HUES48 (cell line): ENCODE data around the gene PPP1R14C.
"Not testable (repeated sequence)": the region's sequence is repeated elsewhere in the genome, so short reads cannot be mapped to it uniquely, and the experiment has no call there.

Source experiments
- H3K27ac ChIP-seq: one replicate; pipeline ENCODE4 v1.7.0; 2013; ENCODE audit warnings: low read depth, low read length, inconsistent platforms
- H3K27me3 ChIP-seq: 2 replicates; pipeline ENCODE4 v1.6.1; 2013; ENCODE audit warnings: mild to moderate bottlenecking, low read length; ENCODE audit not compliant: control insufficient read depth, insufficient read depth
- H3K36me3 ChIP-seq: 2 replicates; pipeline ENCODE4 v1.6.1; 2013; ENCODE audit warnings: low read length; ENCODE audit not compliant: control insufficient read depth, insufficient read depth
- H3K4me1 ChIP-seq: 2 replicates; pipeline ENCODE4 v1.6.1; 2013; ENCODE audit warnings: mild to moderate bottlenecking, low read length; ENCODE audit not compliant: control insufficient read depth, insufficient read depth
- H3K4me3 ChIP-seq: 2 replicates; pipeline ENCODE4 v1.5.1; 2013; ENCODE audit warnings: mild to moderate bottlenecking, low read depth, low read length
- H3K9ac ChIP-seq: 2 replicates; pipeline ENCODE4 v1.6.1; 2013; ENCODE audit warnings: mild to moderate bottlenecking, low read depth, low read length, moderate library complexity
- H3K9me3 ChIP-seq: 2 replicates; pipeline ENCODE4 v1.6.1; 2013; ENCODE audit warnings: low read length; ENCODE audit not compliant: control insufficient read depth, insufficient read depth

PPP1R14C gene

GRCh38 chr6:150238336-150238741, 95.5 kb downstream of the PPP1R14C start:
- no peaks in the 10 kb centered on the region for H3K36me3 ChIP-seq
- no peaks in the 10 kb centered on the region for H3K4me1 ChIP-seq
- no peak overlapping the region for H3K4me3 ChIP-seq
- no peaks in the 10 kb centered on the region for H3K27me3 ChIP-seq
- no peaks in the 10 kb centered on the region for H3K9me3 ChIP-seq
- no peak overlapping the region for H3K9ac ChIP-seq
- no peak overlapping the region for H3K27ac ChIP-seq

- H3K36me3 ChIP-seq = no peaks in the 10 kb centered on the region
- no peak overlapping the region for H3K4me3 ChIP-seq
- H3K9me3 ChIP-seq = no peaks in the 10 kb centered on the region
- no peaks in the 10 kb centered on the region for H3K27me3 ChIP-seq
- H3K4me1 ChIP-seq = no peaks in the 10 kb centered on the region
- H3K27ac ChIP-seq = no peak overlapping the region
- H3K9ac ChIP-seq = no peak overlapping the region
Measured at GRCh38 chr6:150238846-150239407, 96.1 kb downstream of the PPP1R14C start.

GRCh38 chr6:150241756-150242155, 98.9 kb downstream of the PPP1R14C start:
- H3K36me3 ChIP-seq, H3K9ac ChIP-seq, H3K4me1 ChIP-seq, H3K4me3 ChIP-seq, H3K9me3 ChIP-seq, H3K27me3 ChIP-seq, H3K27ac ChIP-seq: not testable (repeated sequence)

GRCh38 chr6:150243620-150244314, 100.9 kb downstream of the PPP1R14C start:
- Histone ChIP-seq H3K36me3 (no peaks in the 10 kb centered on the region), H3K27me3 (no peaks in the 10 kb centered on the region), H3K9me3 (peaks cover 4% of the 10 kb centered on the region; the same call in 1 of the 2 replicates), H3K27ac (no peak overlapping the region), H3K4me1 (no peaks in the 10 kb centered on the region), H3K4me3 (no peak overlapping the region), H3K9ac (no peak overlapping the region)

GRCh38 chr6:150245148-150245935, 102.5 kb downstream of the PPP1R14C start:
- Histone ChIP-seq H3K36me3 (no peaks in the 10 kb centered on the region), H3K4me3 (no peak overlapping the region), H3K27me3 (no peaks in the 10 kb centered on the region), H3K9ac (no peak overlapping the region), H3K4me1 (no peaks in the 10 kb centered on the region), H3K27ac (no peak overlapping the region), H3K9me3 (peaks cover 4% of the 10 kb centered on the region; the same call in 1 of the 2 replicates)

- H3K36me3 ChIP-seq = no peaks in the 10 kb centered on the region
- H3K4me1 ChIP-seq = no peaks in the 10 kb centered on the region
- H3K9me3 ChIP-seq = peaks cover 4% of the 10 kb centered on the region; the same call in 1 of the 2 replicates
- H3K9ac ChIP-seq = no peak overlapping the region
- H3K4me3 ChIP-seq = no peak overlapping the region
- H3K27ac ChIP-seq = no peak overlapping the region
- H3K27me3 ChIP-seq = no peaks in the 10 kb centered on the region
Measured at GRCh38 chr6:150247803-150248202, 105.0 kb downstream of the PPP1R14C start.

- Histone ChIP-seq H3K9me3 (peaks cover 4% of the 10 kb centered on the region; the same call in 1 of the 2 replicates), H3K27ac (no peak overlapping the region), H3K36me3 (no peaks in the 10 kb centered on the region), H3K4me3 (no peak overlapping the region), H3K4me1 (no peaks in the 10 kb centered on the region), H3K27me3 (no peaks in the 10 kb centered on the region), H3K9ac (no peak overlapping the region)
Measured at GRCh38 chr6:150248300-150248699, 105.5 kb downstream of the PPP1R14C start.

GRCh38 chr6:150249261-150249660, 106.4 kb downstream of the PPP1R14C start:
- Histone ChIP-seq H3K27ac (no peak overlapping the region), H3K4me1 (no peaks in the 10 kb centered on the region), H3K9ac (no peak overlapping the region), H3K9me3 (peaks cover 4% of the 10 kb centered on the region; the same call in 1 of the 2 replicates), H3K4me3 (no peak overlapping the region), H3K36me3 (no peaks in the 10 kb centered on the region), H3K27me3 (no peaks in the 10 kb centered on the region)

GRCh38 chr6:150250826-150251225, 108.0 kb downstream of the PPP1R14C start:
- H3K36me3 ChIP-seq = no peaks in the 10 kb centered on the region
- no peaks in the 10 kb centered on the region for H3K4me1 ChIP-seq
- H3K4me3 ChIP-seq = no peak overlapping the region
- H3K27ac ChIP-seq = no peak overlapping the region
- H3K27me3 ChIP-seq = no peaks in the 10 kb centered on the region
- H3K9ac ChIP-seq = no peak overlapping the region
- H3K9me3 ChIP-seq = peaks cover 4% of the 10 kb centered on the region; the same call in 1 of the 2 replicates

- H3K4me3 ChIP-seq = no peak overlapping the region
- H3K4me1 ChIP-seq = no peaks in the 10 kb centered on the region
- no peak overlapping the region for H3K9ac ChIP-seq
- peaks cover 4% of the 10 kb centered on the region; the same call in 1 of the 2 replicates for H3K9me3 ChIP-seq
- no peaks in the 10 kb centered on the region for H3K27me3 ChIP-seq
- H3K36me3 ChIP-seq = no peaks in the 10 kb centered on the region
- H3K27ac ChIP-seq = no peak overlapping the region
Measured at GRCh38 chr6:150251566-150252186, 108.8 kb downstream of the PPP1R14C start.
